Endothelial cell of umbilical vein (primary cell): ENCODE measurements around the gene ZDHHC14.

Experiments used
- EZH2 ChIP-seq: IDR thresholded peaks from 2 replicates; pipeline ENCODE4 v1.6.1; 2012; ENCODE audit warnings: borderline replicate concordance, low read depth, mild to moderate bottlenecking, moderate library complexity, low read length, inconsistent platforms; ENCODE audit not compliant: severe bottlenecking
- MYC ChIP-seq: IDR thresholded peaks from one replicate; pipeline ENCODE4 v1.6.1; 2011; ENCODE audit warnings: mild to moderate bottlenecking, low read depth, low read length
- POLR2A ChIP-seq: IDR thresholded peaks from 2 replicates; pipeline ENCODE4 v1.6.1; 2012; ENCODE audit warnings: low read depth, mild to moderate bottlenecking, control low read depth, low read length
- POLR2AphosphoS5 ChIP-seq: IDR thresholded peaks from 2 replicates; pipeline ENCODE4 v1.6.1; 2012; ENCODE audit warnings: low read depth, mild to moderate bottlenecking, control low read depth, low read length, moderate library complexity; ENCODE audit not compliant: insufficient read depth
- TF ChIP-seq, protein P1 (sequence below): IDR thresholded peaks from 2 replicates; pipeline ENCODE4 v1.6.1; 2011; ENCODE audit not compliant: insufficient read depth, insufficient read length
- TF ChIP-seq, protein P2 (sequence below), 2 donors: IDR thresholded peaks; 1 replicate in 1 of 2; 2 replicates in 1 of 2; pipeline ENCODE4 v1.5.1; 2011; ENCODE audit warnings: low read length in 2 of 2, mild to moderate bottlenecking in 2 of 2, moderate library complexity in 2 of 2, control low read depth in 1 of 2, inconsistent platforms in 1 of 2, low read depth in 1 of 2; ENCODE audit not compliant: insufficient read depth in 1 of 2; ENCODE audit errors: extremely low read depth in 1 of 2

DNA sequence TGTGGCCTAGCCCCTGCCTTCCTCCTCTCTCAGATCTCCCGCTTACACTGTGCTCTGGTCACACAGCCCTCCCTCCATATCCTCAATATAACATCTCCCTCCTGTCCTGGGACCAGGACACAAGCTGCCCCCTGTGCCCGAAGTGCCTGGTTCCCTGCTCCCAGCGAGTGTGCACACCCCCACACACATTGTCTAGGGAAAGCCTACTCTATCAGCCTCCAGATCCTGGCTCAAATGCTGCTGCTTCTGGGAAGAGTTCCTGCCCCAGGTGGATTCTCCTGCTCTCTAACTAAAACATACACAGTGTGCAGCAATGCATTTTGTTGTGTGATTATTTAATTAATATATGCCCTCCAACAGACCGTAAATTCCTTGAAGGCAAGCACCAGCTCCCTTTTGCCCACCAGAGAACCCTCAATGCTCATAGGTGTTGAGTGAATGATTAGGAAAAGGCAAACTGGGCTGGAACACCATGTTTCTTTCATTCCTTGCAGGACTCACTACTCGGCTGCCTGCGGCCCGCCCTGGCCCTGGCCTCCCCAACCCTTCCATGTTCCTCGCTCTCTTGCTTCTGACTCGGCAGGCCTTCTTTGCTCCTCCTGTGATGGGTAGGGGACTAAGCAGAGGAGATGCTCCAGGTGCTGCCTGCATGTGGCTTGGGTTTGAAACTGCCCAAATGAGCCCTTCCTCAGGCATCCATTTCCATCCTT, 194.6 kb downstream of the ZDHHC14 start:
- TF ChIP-seq EZH2 = no peak
- TF ChIP-seq POLR2AphosphoS5 = no peak
- TF ChIP-seq, protein P1, sequence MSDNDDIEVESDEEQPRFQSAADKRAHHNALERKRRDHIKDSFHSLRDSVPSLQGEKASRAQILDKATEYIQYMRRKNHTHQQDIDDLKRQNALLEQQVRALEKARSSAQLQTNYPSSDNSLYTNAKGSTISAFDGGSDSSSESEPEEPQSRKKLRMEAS = no peak
- TF ChIP-seq, protein P2, sequence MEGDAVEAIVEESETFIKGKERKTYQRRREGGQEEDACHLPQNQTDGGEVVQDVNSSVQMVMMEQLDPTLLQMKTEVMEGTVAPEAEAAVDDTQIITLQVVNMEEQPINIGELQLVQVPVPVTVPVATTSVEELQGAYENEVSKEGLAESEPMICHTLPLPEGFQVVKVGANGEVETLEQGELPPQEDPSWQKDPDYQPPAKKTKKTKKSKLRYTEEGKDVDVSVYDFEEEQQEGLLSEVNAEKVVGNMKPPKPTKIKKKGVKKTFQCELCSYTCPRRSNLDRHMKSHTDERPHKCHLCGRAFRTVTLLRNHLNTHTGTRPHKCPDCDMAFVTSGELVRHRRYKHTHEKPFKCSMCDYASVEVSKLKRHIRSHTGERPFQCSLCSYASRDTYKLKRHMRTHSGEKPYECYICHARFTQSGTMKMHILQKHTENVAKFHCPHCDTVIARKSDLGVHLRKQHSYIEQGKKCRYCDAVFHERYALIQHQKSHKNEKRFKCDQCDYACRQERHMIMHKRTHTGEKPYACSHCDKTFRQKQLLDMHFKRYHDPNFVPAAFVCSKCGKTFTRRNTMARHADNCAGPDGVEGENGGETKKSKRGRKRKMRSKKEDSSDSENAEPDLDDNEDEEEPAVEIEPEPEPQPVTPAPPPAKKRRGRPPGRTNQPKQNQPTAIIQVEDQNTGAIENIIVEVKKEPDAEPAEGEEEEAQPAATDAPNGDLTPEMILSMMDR (IDR thresholded peaks at IDR 0.05; ENCODE audit: extremely low read depth in 1 of 2, insufficient read depth in 1 of 2, low read depth in 1 of 2, low read length in 2 of 2) = no peak
- no peak for TF ChIP-seq POLR2A
- no peak for TF ChIP-seq MYC
